HG03520 (cell line): ENCODE measurements around the gene TMEM53.

Experiments
- ATAC-seq: cut with Tn5 transposase; IDR thresholded peaks from one replicate; pipeline ENCODE4 v1.9.1; 2021; ENCODE audit warnings: mild to moderate bottlenecking, moderate library complexity; ENCODE audit not compliant: unreplicated experiment

The TMEM53 gene

DNA sequence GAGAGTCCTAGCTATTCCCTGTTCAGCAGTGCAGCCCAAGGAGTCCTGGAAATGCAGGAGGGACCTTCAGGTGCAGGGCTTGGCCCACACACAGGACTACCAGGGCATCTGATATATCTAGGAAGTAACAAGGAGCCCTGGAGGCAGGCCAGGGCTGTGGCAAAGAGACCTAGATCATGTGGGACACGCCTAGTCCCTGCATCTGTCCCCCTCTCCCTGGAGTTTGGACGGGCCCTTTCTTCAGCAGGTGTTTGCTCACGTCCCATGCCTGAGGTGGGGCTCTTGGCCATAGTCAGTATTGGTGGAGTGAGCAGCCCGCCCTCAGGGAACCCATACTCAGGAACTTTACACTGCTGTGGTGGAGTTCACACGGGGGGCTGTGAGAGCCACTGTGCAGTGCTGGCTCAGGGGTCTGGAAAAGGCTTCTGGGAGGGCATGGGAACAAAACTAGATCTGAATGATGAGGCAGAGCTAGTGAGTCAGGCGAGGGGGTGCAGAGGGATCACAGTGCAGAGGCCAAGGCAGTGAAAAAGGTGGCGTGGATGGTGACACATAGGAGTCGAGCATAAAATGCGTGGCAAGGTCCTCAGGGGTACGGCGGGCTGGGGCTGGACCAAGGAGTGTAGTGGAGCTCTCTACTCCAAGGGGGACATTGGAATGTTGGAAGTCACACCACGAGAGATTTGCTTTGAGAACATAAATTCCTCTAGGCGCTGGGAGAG is 25.6 kb downstream of the TMEM53 start:
- no peak for ATAC-seq

DNA sequence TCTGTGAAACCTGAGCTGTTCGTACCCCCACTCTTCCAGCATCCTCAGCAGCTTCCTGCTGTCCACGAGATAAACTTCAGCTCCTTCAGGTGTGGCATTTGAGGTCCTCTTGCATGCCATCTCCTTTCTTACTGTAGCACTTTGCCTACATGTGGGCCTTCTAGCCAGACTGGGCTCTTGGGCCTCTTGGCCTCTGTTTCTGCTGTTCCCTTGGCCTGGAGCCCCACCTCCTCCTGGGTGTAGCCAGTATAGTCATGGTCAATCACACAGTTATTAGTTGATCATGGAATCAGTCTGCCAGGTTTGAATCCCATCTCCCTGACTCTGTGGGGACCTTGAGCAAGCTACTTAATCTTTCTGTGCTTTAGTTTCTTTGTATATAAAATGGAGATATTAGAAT is 26.4 kb downstream of the TMEM53 start:
- no peak for ATAC-seq

DNA sequence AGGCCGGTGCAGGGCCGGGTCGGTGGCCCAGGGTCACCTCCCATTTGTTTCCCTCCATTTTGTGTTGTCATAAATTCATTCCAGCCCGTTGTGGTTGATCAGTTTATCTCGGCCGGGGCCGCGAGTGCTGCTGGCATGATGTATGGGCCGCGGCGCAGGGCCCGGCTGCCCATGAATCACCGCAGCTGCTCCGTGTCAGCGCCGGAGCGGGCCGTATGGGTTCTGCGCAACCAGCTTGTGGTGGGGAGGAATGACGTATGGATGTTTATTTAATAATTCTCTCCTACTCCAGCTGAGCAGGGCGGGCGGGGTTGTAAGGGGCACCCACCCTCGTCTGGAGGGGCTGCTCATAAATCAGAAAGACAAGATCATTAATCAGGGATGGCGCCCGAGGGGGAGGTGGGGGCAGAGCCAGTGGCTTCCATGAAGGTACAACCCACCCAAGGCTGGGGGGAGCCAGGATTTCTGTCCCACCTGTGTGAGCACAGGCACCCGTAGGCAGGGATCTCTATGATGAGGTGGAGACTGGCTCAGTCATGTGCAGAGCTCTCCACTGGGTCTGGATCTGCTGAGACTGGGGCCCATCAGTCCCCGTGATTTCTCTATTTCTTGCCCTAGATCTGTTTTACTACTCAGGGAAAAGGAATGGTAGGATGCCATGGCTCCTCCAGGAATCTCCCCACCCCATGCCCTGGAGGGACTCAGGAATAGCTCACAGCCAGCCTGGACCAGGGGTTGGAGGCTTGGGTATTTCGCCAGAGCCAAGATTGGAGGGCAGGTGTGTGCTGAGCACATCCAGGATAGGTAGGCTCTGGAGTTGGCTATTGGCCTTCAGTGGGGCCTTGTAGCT is 27.8 kb downstream of the TMEM53 start:
- no peak for ATAC-seq

GRCh38 chr1:44645476-44646244 is 28.6 kb downstream of the TMEM53 start:
- ATAC-seq = no peak

GRCh38 chr1:44644806-44645205 is 29.5 kb downstream of the TMEM53 start:
- no peak for ATAC-seq

GRCh38 chr1:44643721-44644334 is 30.5 kb downstream of the TMEM53 start:
- no peak for ATAC-seq

- no peak for ATAC-seq
These were observed 31.4 kb downstream of the TMEM53 start for GRCh38 chr1:44642925-44643324.

GRCh38 chr1:44642255-44642654 is 32.0 kb downstream of the TMEM53 start:
- ATAC-seq = no peak

DNA sequence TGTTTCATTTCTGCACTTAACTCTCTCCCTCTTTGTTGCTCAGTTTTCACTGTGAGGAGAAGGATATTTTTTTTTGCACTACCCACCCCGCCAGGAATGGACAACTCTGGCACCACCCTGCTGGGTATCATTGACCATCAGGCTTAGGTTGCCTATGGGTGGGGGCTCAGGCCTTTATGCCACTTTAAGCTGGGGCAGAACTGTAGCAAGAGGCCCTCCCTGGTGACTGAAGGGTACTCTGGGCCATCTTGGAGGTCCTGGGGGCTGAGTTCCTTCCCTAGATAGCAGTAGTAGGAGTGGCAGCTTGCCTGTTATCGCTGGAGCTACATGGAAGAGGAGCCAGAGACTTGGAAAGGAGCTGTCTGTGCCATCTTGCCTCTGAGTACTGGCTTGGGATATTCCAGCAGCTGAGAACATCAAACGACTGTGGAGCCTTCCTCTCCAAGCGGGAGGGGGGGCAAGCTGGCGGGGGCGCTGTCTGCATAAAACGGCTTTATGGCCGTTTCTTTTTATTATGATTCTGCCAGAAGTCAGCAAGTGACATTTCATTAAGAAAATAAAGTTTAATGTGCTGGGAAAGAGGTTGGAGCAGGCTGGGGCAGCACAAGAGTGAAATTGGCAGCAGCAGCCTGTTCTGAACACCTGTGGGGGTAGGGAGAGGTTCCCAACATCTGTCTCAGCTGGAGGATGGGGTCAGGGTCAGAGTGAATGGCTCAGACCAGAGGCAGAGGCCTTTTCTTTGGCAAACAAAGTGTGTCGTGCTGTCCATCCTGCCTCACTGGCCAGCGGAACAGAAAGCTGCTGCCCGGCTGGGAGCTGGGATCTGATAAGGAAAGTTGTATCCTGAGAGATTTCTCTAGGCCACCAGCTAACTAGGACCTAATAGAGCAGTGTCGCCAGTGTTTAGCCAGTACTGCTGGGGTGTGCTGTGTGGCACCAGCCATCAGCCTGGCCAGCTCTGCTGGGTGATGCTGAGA is 32.9 kb downstream of the TMEM53 start:
- ATAC-seq = no peak

GRCh38 chr1:44640200-44640853 is 34.0 kb downstream of the TMEM53 start:
- no peak for ATAC-seq

- ATAC-seq = no peak
These were observed 36.4 kb downstream of the TMEM53 start for GRCh38 chr1:44637702-44638411.

DNA sequence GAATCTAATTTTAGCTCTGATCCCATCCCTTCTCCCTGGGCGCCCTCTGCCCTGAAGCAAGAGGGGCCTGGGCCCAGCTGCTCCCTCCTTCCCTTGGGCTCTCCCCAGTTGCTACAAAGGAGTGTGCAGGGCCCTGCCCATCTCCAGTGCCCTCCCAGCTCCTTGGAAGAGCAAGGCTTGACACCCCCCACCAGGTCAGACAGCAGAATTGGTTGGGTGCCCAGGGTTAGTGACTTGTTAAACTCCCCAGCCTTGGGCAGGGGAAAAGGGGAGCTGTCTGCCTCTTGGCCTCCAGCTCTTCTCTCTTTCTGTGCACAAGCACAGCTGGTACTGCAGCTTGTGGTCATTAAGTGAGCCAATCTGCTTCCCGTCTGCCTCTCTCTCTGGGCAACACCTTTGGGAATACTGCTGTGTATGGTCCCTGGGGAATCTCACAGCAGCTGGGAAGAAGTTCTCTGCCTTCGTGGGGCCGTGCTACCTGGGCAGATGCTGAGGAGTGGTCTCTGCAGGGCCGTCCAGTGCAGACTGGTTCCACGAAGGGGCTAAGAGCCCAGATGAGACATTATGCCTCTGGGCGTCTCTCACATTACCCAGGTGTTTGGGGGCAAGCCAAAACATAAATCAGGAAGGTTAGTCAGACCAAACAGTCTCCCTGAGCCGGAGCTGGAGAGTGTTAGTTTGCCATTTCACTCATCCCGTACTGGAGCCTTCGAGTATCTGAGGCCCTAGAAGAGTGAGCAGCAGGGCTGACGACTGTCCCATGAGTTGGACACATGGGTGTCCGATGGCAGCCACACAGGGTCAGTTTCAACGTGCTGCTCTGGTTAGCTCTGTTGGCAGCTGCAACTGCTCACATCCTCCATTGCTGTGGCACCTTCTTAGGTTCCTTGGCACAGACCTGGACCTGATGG is 37.3 kb downstream of the TMEM53 start:
- ATAC-seq = no peak

- no peak for ATAC-seq
These were observed 38.1 kb downstream of the TMEM53 start for GRCh38 chr1:44636083-44636687.

GRCh38 chr1:44635439-44635838 is 38.8 kb downstream of the TMEM53 start:
- ATAC-seq = no peak

GRCh38 chr1:44634606-44635189 is 39.6 kb downstream of the TMEM53 start:
- no peak for ATAC-seq

DNA sequence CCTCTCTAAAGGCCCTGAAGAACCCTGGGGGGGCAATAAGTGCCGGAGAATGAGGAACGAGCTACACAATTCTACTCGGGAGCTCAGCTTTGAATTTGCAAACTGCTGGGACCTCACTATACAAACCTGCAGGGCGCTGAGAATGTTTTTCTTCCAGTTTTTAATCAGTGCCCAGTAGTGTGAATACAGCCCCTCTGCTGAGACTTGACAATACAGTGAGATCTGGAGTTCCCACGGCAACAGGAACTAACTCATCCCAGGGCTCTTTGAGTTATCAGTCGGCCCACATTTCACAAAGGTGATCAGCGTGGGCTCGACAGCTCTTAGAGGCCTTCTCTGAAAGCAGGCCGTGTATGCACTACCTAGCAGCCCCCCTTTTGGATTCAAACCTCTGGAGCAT is 41.7 kb downstream of the TMEM53 start:
- ATAC-seq = no peak
